Gastrocnemius medialis (tissue), 4 donors: ENCODE results near the gene NAALADL1. TPM values are rescaled to one million over a fixed set of nuclear protein-coding genes. Genes with fewer than 3 reads are reported as not detected.

Experiments
- ATAC-seq, 2 donors: fragments of 150-250 bp; one replicate each; pipeline ENCODE4 v1.9.1; 2016
- DNase-seq, 2 donors: peaks; one replicate each; pipeline ENCODE4 v3.0.0-alpha.2; 2019
- H3K27ac ChIP-seq, 4 donors: fragments of 200-600 bp; sonication (generic); 1 replicate in 1 of 4; 2 replicates in 3 of 4; pipeline ENCODE4 v1.5.1; 2016 to 2018; ENCODE audit warnings: mild to moderate bottlenecking in 2 of 4, moderate library complexity in 1 of 4
- H3K27me3 ChIP-seq, 3 donors: fragments of 200-600 bp; sonication (generic) in 2 of 3; 1 replicate in 1 of 3; 2 replicates in 2 of 3; pipeline versions ENCODE4 v1.5.1 to v1.6.0; 2016 to 2019; ENCODE audit warnings: mild to moderate bottlenecking in 1 of 3, moderate library complexity in 1 of 3
- H3K36me3 ChIP-seq, 2 donors: fragments of 200-600 bp; sonication (generic) in 1 of 2; one replicate each; pipeline ENCODE4 v1.5.1; 2017 to 2018
- H3K4me1 ChIP-seq, 2 donors: fragments of 200-600 bp; sonication (generic) in 1 of 2; one replicate each; pipeline ENCODE4 v1.5.1; 2016 to 2017; ENCODE audit warnings: mild to moderate bottlenecking in 2 of 2
- H3K4me3 ChIP-seq, 4 donors: fragments of 200-600 bp; sonication (generic) in 3 of 4; 1 replicate in 1 of 4; 2 replicates in 3 of 4; pipeline ENCODE4 v1.5.1; 2016 to 2019; ENCODE audit warnings: mild to moderate bottlenecking in 2 of 4
- H3K9me3 ChIP-seq, 3 donors: fragments of 200-600 bp; sonication (generic) in 2 of 3; 1 replicate in 1 of 3; 2 replicates in 2 of 3; pipeline ENCODE4 v1.5.1; 2016 to 2019
- CTCF ChIP-seq, 5 experiments: fragments of 450-650 bp in 3 of 5; fragments of 200-600 bp in 2 of 5; sonication (generic) in 2 of 5; IDR thresholded peaks in 4 of 5; conservative IDR thresholded peaks in 1 of 5; 1 replicate in 4 of 5; 2 replicates in 1 of 5; pipeline ENCODE4 v1.5.1; 2016 to 2019; ENCODE audit warnings: antibody characterized with exemption in 5 of 5, mild to moderate bottlenecking in 3 of 5, moderate library complexity in 3 of 5
- POLR2A ChIP-seq, 2 donors: fragments of 450-650 bp; IDR thresholded peaks; one replicate each; pipeline ENCODE4 v1.6.1; 2017; ENCODE audit warnings: antibody characterized with exemption in 2 of 2, mild to moderate bottlenecking in 2 of 2, moderate library complexity in 2 of 2
- in situ Hi-C, 4 donors: fragments of 200-750 bp; cut with MboI; loops; one replicate each; pipeline versions ENCODE4 v1.15.0 to v1.8.0; 2017; ENCODE audit warnings: low sequenced_read_pairs in 4 of 4
- intact Hi-C: fragments of 100-400 bp; cut with DNase I; formaldehyde crosslinking; loops from one replicate; pipeline ENCODE4 v1.15.1; 2023; ENCODE audit warnings: low total_unique reads
- total RNA-seq, 4 donors: library from RNA; depleted of rRNA; stranded (reverse); fragments of >200 nt; gene quantifications; one replicate each; pipeline versions ENCODE4 v1.1.0 to v1.2.3, GENCODE V29; 2016

Gene NAALADL1
- total RNA-seq, 4 donors from 2014 or later = 0.22 to 4.0 (median 2.6) TPM

- peaks cover 0 to 45% of the 10 kb centered on the region in 2 donors for H3K36me3 ChIP-seq
- H3K27ac ChIP-seq = no peak overlapping the region
- intact Hi-C loops = loop anchor here (2.0 kb wide), 1 partner anchor 36 kb away; no protein-coding TSS in a partner anchor
- no peak for DNase-seq
- H3K9me3 ChIP-seq = no peaks in the 10 kb centered on the region
- H3K4me1 ChIP-seq = no peaks in the 10 kb centered on the region
- TF ChIP-seq POLR2A (IDR thresholded peaks at IDR 0.05) (no peak), CTCF (IDR thresholded peaks at IDR 0.05 in 4 of 5, conservative IDR thresholded peaks at IDR 0.05 in 1 of 5) (no peak)
- no peak for ATAC-seq
- no peaks in the 10 kb centered on the region for H3K27me3 ChIP-seq
- H3K4me3 ChIP-seq = no peak overlapping the region
- in situ Hi-C loops = loop anchor here in 1 of 4 donors (10.0 kb wide), 1 partner anchor 96 kb away; the partner anchor contains the start of gene PPP2R5B
Measured at GRCh38 chr11:65021003-65021402, 37.4 kb downstream of the NAALADL1 start.

GRCh38 chr11:65019824-65020223, 38.5 kb downstream of the NAALADL1 start:
- intact Hi-C loops (loop anchor here (2.0 kb wide), 1 partner anchor 37 kb away; no protein-coding TSS in a partner anchor), in situ Hi-C loops (loop anchor here in 1 of 4 donors (10.0 kb wide), 1 partner anchor 95 kb away; the partner anchor contains the start of gene PPP2R5B)
- no peak for TF ChIP-seq CTCF (IDR thresholded peaks at IDR 0.05 in 4 of 5, conservative IDR thresholded peaks at IDR 0.05 in 1 of 5)
- no peak for TF ChIP-seq POLR2A (IDR thresholded peaks at IDR 0.05)
- no peak overlapping the region for H3K4me3 ChIP-seq
- no peaks in the 10 kb centered on the region for H3K9me3 ChIP-seq
- H3K4me1 ChIP-seq = peaks cover 7 to 11% of the 10 kb centered on the region in 2 donors
- H3K27me3 ChIP-seq = no peaks in the 10 kb centered on the region
- peaks cover 0 to 45% of the 10 kb centered on the region in 2 donors for H3K36me3 ChIP-seq
- ATAC-seq (no peak), DNase-seq (no peak)
- no peak overlapping the region for H3K27ac ChIP-seq

GRCh38 chr11:65017937-65018336, 40.4 kb downstream of the NAALADL1 start:
- peaks cover 14 to 18% of the 10 kb centered on the region in 2 donors for H3K4me1 ChIP-seq
- no peak overlapping the region for H3K27ac ChIP-seq
- H3K36me3 ChIP-seq = peaks cover 0 to 45% of the 10 kb centered on the region in 2 donors
- TF ChIP-seq CTCF (IDR thresholded peaks at IDR 0.05 in 4 of 5, conservative IDR thresholded peaks at IDR 0.05 in 1 of 5) (no peak), POLR2A (IDR thresholded peaks at IDR 0.05) (no peak)
- H3K27me3 ChIP-seq = no peaks in the 10 kb centered on the region
- H3K4me3 ChIP-seq = no peak overlapping the region
- ATAC-seq (no peak), DNase-seq (no peak)
- H3K9me3 ChIP-seq = no peaks in the 10 kb centered on the region
- in situ Hi-C loops (no loop called here), intact Hi-C loops (no loop called here)

GRCh38 chr11:65016705-65017104, 41.6 kb downstream of the NAALADL1 start:
- Histone ChIP-seq H3K4me3 (no peak overlapping the region), H3K36me3 (peaks cover 0 to 38% of the 10 kb centered on the region in 2 donors), H3K27me3 (no peaks in the 10 kb centered on the region), H3K27ac (no peak overlapping the region), H3K9me3 (no peaks in the 10 kb centered on the region), H3K4me1 (peaks cover 14 to 18% of the 10 kb centered on the region in 2 donors)
- in situ Hi-C loops (no loop called here), intact Hi-C loops (no loop called here)
- no peak for DNase-seq
- no peak for ATAC-seq
- TF ChIP-seq POLR2A (IDR thresholded peaks at IDR 0.05) (no peak), CTCF (IDR thresholded peaks at IDR 0.05 in 4 of 5, conservative IDR thresholded peaks at IDR 0.05 in 1 of 5) (no peak)
